GM18507 (cell line): ENCODE data around the gene CDH23.
"Not testable (repeated sequence)": the region's sequence is repeated elsewhere in the genome, so short reads cannot be mapped to it uniquely, and the experiment has no call there.

Source experiments
- DNase-seq: peaks from one replicate; pipeline ENCODE4 v3.0.0; 2011; ENCODE audit warnings: low read depth; ENCODE audit not compliant: insufficient read length; ENCODE audit errors: extremely low spot score
- FAIRE-seq: peaks from 2 replicates; lab custom pipeline; 2011; peaks lifted over from hg19 to GRCh38; lab: Jason Lieb, UNC

The CDH23 gene

DNA sequence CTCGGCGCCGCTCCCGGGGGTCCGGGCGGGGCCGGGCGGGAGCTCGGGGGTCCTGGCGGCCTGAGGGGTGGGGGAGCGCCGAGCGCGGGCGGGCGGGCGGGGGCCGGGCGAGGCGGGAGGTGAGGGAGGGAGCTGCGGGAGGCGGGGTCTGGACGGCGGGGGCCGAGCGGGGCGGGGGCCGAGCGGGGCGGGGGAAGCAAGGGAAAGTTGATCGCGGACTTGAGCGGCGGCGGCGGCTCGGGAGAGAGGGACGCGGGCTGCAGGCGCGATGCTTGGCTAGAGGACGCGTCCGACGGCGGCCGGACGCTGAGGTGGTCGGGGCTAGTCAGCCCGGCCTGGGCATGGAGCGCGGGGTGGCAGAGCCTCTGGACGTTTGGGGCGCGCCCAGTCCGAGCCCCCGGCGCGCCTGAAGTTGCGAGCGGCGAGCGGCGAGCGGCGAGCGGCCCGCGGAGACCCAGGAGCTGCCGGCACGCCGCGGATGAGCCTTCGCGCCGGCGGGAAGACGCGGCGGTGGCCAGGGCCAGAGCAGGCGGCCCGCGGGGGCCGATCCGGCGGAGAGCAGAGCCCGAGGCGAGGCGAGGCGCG is at the start of gene CDH23:
TSS of gene CDH23 (plus strand) at position 210 of the 585 bp plus-strand sequence. CDS start 42,912 bp downstream, outside the sequence.
- no peak for DNase-seq
- FAIRE-seq = no peak

DNA sequence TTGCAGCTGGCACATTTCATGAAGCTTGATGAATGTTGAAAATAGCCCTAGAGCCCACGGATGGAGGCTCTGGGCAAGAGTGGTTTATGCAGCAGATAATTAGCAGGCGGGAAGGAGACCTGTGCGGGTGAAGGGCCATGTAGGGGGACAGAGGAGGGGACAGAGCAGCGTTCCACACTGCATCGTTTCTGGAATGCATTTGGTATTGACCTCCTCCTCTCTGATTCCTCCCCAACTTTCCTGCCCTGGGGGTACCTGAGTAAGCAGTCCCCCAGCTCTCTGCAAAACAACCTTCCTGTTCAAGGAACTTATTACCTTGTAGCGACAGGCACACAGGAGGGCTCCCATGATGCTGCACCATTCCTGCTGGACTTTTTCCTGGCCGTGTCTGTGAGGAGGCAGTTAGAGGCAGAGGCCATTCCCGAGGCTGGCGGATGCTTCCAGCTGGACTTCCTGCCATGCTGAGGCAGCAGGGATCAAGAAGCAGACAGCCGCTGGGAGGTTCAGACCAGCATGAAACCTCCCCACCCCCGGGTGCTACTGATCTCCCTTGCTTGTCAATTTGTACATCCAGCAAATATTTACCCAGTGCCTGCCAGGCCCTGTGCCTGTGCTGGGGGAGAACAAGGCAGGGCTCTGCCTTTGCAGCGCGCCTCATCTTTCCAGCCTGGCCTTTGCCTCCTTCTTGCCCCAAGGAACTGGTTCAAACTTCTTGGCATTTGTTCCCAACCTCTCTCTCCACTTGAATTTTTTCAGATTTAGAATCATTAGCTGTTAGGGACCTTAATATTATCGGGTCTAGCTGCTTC is 48.9 kb upstream of the CDH23 start:
- DNase-seq (no peak), FAIRE-seq (no peak)

DNA sequence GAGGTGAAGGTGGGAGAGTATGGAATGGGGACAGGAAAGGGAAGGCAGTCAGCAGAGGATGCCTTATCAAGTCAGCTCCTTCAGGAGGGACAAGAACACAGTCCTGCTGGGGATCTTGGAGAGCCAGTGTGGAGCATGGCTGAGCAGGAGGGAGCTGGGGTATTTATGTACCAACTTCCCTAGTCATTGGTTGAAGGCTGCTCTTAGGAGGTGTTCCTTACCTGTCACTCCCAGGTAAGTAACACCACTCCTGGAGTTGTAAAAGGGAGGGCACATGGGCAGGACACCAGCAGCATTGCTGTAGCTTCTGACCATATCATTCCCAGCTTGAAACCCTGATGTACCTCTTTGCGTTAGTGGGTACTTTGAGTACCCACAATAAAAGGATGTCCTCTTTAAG is 47.9 kb upstream of the CDH23 start:
- FAIRE-seq = no peak
- DNase-seq = no peak

DNA sequence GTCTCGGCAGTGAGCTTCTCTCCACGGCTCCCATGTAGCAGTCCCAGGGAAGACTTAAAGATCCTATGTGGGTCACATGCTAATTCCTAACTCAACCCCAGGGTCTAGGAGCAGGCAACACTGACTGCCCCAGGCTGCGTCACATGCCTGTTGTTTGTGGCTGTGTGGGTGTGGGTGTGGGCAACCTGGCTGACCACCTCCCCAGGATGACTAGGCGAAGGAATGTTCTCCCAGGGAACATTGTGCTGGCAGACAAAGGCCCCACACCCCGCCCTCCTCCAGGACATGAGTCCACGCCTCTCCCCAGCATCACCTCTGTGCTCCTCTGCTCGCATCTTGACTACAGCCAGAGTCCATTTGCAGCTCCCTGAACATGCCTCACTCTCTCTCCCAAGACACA is 47.3 kb upstream of the CDH23 start:
- FAIRE-seq (no peak), DNase-seq (no peak)

DNA sequence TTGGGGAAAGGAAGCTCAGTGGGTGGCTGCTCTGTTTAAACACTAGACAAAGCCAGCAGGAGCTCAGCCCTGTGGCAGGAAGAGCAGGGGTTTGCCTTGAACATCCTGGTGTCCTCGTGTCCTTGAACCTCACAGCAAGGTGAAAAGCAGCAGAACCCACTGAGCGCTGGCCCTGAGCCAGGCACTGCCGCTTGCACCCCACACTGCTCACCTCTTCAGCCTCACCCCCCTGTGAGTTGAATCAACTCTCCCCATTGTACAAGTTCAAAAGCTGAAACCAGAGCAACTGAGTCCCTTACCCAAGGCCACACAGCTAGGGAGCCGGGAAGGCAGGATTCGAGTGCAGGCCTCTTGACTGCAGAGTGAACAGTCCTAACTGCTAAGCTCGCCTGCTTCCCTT is 45.6 kb upstream of the CDH23 start:
- DNase-seq = no peak
- no peak for FAIRE-seq

DNA sequence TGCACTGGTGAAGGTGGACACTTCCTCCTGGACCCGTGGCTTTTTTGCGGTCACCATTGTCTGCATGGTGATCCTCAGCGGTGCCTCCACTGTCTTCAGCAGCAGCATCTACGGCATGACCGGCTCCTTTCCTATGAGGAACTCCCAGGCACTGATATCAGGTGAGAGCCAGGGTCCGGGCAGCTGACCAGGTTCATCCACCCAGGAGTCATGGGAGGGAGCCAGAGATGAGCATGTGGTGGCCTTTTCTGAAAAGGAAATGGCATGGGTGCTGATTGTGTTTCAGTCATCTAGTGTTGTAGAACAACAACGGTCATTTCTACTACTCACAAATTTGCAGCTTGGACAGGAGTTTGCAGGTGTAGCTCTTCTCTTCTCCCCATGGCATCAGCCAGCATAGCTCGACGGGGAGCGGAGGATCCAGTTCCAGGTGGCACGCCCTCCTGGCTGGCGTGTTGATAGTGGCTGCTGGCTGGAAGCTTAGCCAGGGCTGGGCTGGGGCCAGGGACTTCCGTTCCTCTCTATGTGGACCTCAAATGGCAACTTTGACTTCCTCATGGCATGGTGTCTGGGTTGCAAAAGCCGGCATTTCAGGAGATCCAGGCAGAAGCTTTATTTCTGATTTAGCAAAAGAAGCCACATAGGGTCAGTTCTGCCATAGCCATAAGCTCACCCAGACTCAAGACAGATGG is 44.9 kb upstream of the CDH23 start:
- no peak for FAIRE-seq
- DNase-seq = no peak

DNA sequence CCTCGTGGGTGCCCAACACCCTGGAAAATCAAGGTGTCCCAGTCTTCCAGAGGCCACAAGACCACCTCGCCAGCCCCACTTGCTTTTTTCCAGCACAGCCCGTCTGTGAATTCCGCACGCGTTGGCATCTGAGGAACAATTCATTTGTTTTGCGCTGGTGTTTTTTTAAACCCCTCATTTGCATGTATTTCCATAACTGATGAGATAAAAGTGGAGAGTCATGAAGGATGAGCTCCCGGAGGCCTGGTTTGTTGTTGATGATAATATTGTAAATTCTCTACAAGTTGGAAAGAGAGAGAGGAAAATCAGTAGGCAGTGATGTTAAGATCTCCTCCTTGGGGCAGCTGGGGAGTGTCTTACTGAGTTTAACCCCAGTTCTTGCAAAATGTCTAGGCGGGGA is 43.1 kb upstream of the CDH23 start:
- DNase-seq (no peak), FAIRE-seq (no peak)

DNA sequence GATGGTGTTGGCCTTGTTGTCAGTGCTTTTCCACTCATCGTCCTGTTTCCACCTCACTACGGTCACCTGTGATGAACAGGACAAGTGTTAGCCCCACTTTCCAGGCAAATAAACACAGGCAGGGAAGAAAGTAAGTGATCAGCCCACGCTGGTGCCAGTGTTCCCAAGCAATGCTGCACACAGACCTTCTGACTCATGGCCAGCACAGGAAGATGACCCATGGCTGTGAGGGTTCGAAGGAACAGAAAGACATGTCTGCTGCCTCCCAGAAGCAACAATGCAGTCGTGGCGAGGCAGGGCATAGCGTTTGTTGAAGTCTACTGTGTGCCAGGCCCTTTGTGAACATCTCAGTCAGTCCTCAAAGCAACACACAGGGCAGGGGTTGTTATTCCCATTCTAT is 41.9 kb upstream of the CDH23 start:
- DNase-seq (no peak), FAIRE-seq (no peak)

DNA sequence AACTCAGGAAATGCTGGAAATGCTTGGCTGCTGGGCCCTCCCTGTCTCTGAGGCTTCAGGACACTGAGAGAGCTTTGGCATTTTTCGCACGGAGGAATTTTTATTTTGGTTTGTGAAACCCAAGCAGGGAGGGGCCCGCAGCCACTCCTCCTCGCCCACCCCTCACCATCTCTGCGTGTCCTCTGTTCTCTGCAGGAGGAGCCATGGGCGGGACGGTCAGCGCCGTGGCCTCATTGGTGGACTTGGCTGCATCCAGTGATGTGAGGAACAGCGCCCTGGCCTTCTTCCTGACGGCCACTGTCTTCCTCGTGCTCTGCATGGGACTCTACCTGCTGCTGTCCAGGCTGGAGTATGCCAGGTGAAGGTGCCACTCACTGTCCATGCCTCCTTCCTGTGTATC is 40.8 kb upstream of the CDH23 start:
- FAIRE-seq (no peak), DNase-seq (no peak)

DNA sequence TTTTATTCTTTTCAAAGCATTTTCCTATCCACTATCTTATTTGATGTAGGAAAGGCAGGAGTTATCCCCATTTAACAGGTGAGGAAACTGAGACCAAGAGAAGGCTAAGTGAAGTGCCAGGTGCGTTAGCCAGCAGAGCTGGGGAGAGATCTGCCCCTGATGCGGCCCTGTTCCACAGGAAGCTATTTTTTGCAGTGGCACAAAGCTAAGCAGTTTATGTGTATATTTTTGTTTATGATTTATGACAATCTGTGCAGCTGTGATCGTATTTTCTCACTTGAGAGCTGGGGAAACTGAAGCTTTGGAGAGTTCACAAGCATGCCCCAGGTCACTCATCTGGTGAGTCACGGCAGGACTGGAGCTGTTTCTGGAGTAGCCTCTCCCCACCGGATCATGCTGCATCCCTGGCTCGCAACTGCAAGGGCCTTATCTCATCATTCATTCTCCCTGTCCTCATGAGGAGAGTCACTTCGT is 38.9 kb upstream of the CDH23 start:
- no peak for FAIRE-seq
- DNase-seq = no peak

DNA sequence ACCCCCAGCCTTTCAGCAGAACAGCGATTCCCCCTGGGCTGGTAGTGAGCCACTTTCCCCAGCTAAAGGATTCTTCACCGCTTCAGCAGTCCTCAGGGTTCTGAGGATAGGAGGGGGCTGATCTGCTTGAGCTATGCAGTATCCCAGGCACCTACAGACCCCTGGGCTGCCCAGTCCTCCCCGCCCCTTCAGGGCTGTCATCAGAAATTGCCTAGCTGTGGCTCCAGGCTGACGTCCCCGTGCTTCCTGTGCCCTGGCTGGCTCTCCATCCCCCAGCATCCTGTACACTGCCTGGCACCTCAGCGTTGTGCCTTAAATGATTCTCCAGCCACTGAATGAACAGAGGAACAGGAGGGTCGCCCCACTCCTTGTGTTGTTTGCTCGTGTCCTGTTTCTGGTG is 38.4 kb upstream of the CDH23 start:
- no peak for FAIRE-seq
- no peak for DNase-seq

DNA sequence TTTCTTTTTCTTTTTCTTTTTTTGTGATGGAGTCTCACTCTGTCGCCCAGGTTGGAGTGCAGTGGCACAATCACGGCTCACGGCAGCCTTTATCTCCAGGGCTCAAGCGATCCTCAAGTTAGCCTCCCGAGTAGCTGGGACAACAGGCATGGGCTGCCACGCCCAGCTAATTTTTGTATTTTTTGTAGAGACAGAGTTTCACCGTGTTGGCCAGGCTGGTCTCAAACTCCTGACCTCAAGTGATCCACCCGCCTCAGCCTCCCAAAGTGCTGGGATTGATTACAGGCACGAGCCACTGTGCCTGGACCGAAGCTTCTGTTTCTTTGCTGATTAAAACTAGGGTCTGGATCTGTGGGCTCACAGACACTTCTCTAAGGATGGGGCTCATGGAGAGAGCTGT is 37.8 kb upstream of the CDH23 start:
- not testable (repeated sequence) for DNase-seq, FAIRE-seq

DNA sequence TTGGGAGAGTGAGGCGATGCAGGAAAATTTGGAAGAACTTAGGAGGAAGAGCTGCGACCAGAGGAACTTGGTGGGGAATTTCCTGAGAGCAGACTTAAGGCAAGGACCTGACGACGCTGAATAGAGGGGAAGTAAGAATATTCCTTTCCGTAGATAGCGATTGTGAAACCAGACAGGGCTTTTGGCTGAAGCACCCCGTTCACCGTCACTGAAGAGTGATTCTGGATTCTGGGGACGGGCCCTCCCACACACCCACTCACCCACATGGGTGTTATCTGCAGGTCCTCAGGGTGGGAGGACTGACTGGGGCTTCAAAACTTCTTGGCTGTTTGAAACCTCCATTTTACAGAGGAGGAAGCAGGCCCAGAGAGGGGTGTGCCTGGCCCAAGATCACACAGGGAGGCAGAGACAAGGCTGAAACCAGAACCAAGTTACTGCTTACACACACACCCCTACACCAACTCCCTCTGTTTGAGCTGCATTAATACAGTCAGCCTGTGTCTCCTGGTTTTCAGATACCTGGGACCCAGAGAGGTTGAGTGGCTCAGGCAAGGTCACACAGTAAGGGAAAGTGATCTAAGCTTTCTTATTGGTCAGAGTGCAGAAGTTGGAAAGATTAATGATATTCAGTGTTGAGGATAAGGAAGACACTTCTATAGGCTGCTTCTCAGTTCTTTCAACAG is 37.2 kb upstream of the CDH23 start:
- FAIRE-seq (peak; percentile 50), DNase-seq (no peak)

DNA sequence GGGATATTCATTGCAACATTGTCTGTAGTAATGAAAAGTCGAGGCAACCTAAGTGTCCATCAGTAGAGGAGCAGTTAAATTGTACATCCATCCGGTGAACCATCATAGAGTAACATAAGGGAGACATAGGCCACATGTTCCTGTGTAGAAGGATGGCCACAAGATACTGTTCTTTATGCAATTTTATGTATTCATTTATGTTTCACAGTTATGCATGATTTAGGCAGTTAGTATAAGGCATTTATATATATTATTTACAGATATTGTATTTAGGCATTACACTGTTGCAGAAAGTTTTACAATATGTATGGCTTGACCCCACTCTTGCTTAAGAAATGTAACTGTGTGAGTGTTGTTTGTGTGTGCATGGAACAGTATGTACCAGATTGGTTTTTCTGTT is 36.0 kb upstream of the CDH23 start:
- FAIRE-seq = no peak
- DNase-seq = no peak

DNA sequence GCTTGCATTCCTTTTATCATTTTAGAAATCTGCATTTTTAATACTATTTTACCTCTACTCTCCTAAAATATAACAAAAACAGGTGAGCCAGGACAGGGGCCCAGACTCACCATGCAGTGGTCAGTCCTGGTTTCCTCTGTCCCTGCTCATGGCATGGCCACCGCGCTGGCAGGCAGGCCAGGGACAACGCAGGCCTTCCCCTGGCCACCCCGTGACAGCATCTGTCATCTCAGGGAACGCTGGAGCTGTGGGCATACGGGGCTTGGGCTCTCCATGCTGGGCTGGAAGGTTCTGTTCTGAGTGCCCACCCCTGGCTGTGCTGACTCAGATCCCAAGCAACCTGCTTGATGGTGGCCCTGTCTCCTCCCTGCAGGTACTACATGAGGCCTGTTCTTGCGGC is 35.1 kb upstream of the CDH23 start:
- FAIRE-seq (no peak), DNase-seq (no peak)

DNA sequence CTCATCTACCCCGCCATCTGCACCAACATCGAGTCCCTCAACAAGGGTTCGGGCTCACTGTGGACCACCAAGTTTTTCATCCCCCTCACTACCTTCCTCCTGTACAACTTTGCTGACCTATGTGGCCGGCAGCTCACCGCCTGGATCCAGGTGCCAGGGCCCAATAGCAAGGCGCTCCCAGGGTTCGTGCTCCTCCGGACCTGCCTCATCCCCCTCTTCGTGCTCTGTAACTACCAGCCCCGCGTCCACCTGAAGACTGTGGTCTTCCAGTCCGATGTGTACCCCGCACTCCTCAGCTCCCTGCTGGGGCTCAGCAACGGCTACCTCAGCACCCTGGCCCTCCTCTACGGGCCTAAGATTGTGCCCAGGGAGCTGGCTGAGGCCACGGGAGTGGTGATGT is 34.6 kb upstream of the CDH23 start:
- no peak for DNase-seq
- FAIRE-seq = no peak

DNA sequence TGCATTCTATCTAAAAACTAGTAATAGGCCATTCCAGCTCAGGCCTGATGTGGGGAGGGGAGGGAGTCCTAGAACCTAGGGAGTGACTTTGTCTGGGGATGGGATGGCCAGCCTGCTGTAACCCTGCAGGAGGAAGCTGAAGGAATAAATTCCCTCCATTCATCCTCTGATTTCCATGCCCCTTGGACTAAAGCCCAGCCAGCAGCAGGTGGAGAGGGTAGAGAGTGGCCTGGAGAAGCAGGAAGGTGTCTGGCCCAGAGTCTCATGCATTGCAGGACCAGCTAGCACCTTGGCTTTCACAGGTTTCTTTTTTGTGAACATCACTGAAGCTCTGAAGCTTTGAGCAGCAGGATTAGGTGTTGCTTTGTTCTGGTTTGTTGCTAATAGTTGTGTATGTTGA is 32.8 kb upstream of the CDH23 start:
- FAIRE-seq = no peak
- no peak for DNase-seq

DNA sequence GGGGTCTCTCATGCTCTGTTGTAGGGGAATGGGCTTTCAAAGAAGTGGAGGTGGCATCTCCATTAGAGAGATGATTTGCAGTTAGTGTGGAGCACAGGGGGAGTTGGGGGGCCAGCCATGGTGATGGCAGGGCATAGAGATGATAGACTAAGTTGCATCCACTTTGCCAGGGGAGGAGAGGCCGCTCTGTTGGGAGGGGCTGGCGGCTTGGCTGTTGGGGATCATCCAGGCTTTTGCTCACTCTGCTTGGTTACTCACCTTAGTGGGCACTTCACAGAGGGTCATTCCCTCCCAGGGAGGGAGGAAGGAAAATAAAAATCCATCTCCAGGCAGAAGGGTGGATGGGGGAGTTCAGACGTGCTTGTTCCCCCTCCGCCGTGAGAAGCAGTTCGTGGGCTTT is 31.4 kb upstream of the CDH23 start:
- DNase-seq (no peak), FAIRE-seq (no peak)

DNA sequence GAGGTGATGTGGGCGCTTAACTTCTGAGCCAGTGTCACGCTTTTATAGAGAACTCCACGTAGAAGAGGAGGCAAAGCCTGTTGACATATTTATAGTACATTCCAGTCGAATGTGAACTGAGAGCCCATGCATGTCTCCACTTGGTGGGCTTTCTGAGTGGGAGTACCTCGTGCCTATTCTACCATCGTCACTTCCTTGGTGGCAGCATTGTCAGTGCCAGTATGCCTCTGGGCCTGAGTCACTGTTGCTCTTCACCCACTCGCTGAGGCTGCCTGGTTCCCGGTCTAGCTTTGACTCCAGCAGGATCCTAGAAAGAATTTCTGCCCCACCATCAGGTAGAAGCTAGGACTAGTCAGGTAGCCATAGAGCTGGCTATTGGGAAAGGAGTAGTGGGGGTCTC is 30.0 kb upstream of the CDH23 start:
- FAIRE-seq (no peak), DNase-seq (no peak)

DNA sequence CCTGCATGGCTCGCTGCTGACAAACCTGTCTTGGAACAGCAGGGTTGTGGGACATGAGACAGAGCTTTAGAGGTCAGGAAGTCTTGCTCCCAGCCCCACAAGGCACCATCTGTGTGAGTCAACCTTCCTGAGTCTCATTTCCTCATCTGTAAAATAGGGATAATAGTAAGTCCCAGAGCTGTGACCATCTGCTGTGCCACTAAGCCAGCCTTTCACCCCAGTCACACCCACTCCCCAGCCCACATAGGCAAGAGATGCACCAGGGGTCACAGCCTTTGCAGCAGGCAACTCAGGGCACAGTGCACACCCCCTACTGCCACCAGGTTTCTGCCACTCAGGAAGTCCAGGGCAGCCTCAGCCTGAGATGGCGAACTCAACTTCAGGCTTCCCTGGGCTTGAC is 29.4 kb upstream of the CDH23 start:
- no peak for DNase-seq
- no peak for FAIRE-seq
